ENCODE results near the gene METTL25B. TPM values are rescaled to one million over a fixed set of nuclear protein-coding genes. Genes with fewer than 3 reads are reported as not detected.
A peak's percentile ranks its signal among the peaks of the same experiment; 100 is the strongest.

METTL25B gene
- total and polyA plus RNA-seq, 10 of the 15 experiments (the other 5 are each of a cell fraction or from before 2014, with no cell fraction given) = 5.9 to 25.2 (median 13.5) TPM

GRCh38 chr1:156767101-156767878, 39.0 kb downstream of the METTL25B start, which contains the start of gene PRCC (continued):
- no peak for TF ChIP-seq ZBTB4 (CRISPR knock-in tag; IDR thresholded peaks at IDR 0.05)
- TF ChIP-seq PBX3 (IDR thresholded peaks at IDR 0.05; ENCODE audit: insufficient replicate concordance, low read depth, low read length) = peak; percentile 57
- no peak for TF ChIP-seq ZBED1 (IDR thresholded peaks at IDR 0.05; ENCODE audit: borderline replicate concordance)
- 0 out of 2 replicates have a peak, but pooled peaks have one; percentile 49 for TF ChIP-seq TBL1XR1 (IDR thresholded peaks at IDR 0.05; ENCODE audit: low read depth, low read length)
- peak; percentile 64 for TF ChIP-seq RUNX3 (IDR thresholded peaks at IDR 0.05; ENCODE audit: low read length)
- TF ChIP-seq LARP7 (IDR thresholded peaks at IDR 0.05) = peak; percentile 100
- TF ChIP-seq CHD2 (IDR thresholded peaks at IDR 0.05; ENCODE audit: borderline replicate concordance, low read depth, low read length) = peak; percentile 94
- TF ChIP-seq RFX5 (IDR thresholded peaks at IDR 0.05; ENCODE audit: low read depth, low read length) = 0 out of 2 replicates have a peak, but pooled peaks have one; percentile 39
- no peak for TF ChIP-seq MTA3 (IDR thresholded peaks at IDR 0.05; ENCODE audit: borderline replicate concordance, low read length)
- TF ChIP-seq ATF7 (IDR thresholded peaks at IDR 0.05; ENCODE audit: low read depth) = peak; percentile 73; the same call in 1 of the 2 replicates
- TF ChIP-seq PKNOX1 (IDR thresholded peaks at IDR 0.05) = peak; percentile 94
- TF ChIP-seq NFYB (IDR thresholded peaks at IDR 0.05; ENCODE audit: insufficient read depth, low read depth, low read length) = 0 out of 2 replicates have a peak, but pooled peaks have one; percentile 35
- peak; percentile 74 to 80; a peak in 3 of 4 replicates for TF ChIP-seq IKZF2 (IDR thresholded peaks at IDR 0.05)

All from GM12878 (cell line).